ENCODE results near the gene COL9A3.
A peak's percentile ranks its signal among the peaks of the same experiment; 100 is the strongest.

The COL9A3 gene

GRCh38 chr20:62881662-62882395 lies 65.0 kb downstream of the COL9A3 start:
- no peak for DNase-seq
- peaks cover 50% of the 10 kb centered on the region for H3K36me3 Mint-ChIP-seq (ENCODE audit: low read depth)
- no peaks in the 10 kb centered on the region for H3K9me3 Mint-ChIP-seq
- peaks cover 2% of the 10 kb centered on the region for H3K4me1 Mint-ChIP-seq (ENCODE audit: low read depth)
- no peak overlapping the region for H3K4me3 Mint-ChIP-seq
- H3K27ac Mint-ChIP-seq = peak overlapping the region; percentile 81
- H3K27me3 Mint-ChIP-seq = no peaks in the 10 kb centered on the region

DNA sequence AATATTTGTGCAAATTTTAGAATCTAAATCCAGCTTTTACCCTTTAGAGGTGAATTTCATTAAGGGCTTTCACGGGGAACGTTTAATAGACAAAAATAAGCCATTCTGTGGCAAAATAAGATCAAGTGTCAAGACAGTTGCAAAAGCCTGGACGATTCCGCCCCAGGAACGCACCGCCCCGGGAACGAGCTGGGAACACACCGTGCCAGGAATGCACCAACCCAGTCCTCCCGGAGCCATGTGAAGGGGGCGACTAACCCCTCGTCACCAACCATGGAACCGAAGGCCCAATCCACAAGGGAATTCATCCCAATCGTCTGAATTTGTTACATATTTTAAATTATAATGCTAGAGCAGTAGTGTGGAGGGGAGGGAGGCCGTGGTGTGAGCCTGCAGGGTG lies 65.6 kb downstream of the COL9A3 start:
- Mint-ChIP-seq H3K9me3 (no peaks in the 10 kb centered on the region), H3K4me3 (no peak overlapping the region), H3K27ac (no peak overlapping the region), H3K4me1 (ENCODE audit: low read depth) (peaks cover 3% of the 10 kb centered on the region), H3K27me3 (no peaks in the 10 kb centered on the region), H3K36me3 (ENCODE audit: low read depth) (peaks cover 56% of the 10 kb centered on the region)
- no peak for DNase-seq

DNA sequence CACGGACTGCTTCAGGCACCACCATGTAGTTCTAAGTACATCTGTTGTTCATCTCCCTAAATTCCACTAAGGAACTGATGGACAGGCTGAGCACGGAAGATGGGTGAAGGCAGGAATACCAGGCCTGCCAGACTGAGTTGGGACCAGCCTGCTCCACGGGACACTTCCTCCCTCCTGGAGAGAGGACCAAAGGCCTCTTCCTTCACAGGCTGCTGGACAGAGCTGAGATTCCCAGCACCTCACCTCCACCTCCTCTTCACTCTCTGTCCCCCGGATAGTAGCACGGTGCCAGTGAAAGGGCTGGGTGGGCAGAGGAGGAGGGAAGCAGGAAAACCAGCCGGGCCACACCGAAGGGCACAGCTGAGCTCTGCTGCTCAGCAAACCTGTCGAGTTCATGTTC lies 67.7 kb downstream of the COL9A3 start:
- Mint-ChIP-seq H3K27ac (peak overlapping the region; percentile 2), H3K36me3 (ENCODE audit: low read depth) (peaks cover 68% of the 10 kb centered on the region), H3K4me1 (ENCODE audit: low read depth) (peaks cover 6% of the 10 kb centered on the region), H3K27me3 (no peaks in the 10 kb centered on the region), H3K9me3 (no peaks in the 10 kb centered on the region), H3K4me3 (no peak overlapping the region)
- no peak for DNase-seq

DNA sequence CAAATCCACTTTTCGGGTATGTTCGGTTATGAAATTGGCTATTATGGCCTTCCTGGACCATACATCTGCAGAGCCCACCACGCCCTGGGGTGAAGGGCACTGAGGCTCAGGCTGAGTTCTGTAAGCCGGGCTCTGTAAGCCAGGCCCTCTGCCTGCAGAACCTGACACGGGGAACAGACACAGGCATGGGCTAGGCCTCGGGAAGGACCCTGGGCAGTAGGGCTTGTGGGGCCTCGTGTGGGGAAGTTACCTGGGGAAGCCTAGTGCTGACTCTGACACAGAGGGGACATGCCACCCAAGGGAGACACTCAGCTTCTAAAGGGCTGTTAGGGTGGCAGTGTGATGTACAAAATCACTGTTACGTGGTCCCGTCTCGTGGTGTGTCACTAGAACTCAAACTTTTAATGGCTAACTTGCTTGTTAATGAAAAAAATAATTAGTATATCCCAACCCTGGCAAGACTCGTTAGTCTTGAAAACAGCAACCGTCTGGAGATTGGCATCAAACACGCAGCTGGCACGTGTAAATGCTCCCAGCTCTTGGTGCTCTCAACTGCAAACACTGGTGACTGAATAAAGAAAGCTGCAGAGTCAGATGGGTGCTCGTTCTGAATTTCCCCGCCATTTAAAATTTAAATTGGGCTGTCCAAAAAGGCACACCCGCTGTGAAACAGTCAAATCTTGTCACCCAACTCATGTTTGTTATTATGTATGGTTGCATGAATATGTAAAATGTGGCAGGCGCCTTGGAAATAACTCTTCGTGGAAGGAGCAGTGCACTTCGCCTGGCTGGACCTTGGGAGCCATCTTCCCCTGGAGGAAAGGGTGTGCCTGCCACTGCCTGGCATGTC lies 68.4 kb downstream of the COL9A3 start:
- DNase-seq = no peak
- Mint-ChIP-seq H3K4me1 (ENCODE audit: low read depth) (peaks cover 6% of the 10 kb centered on the region), H3K36me3 (ENCODE audit: low read depth) (peaks cover 70% of the 10 kb centered on the region), H3K27me3 (no peaks in the 10 kb centered on the region), H3K9me3 (no peaks in the 10 kb centered on the region), H3K4me3 (no peak overlapping the region), H3K27ac (peak overlapping the region; percentile 33)

DNA sequence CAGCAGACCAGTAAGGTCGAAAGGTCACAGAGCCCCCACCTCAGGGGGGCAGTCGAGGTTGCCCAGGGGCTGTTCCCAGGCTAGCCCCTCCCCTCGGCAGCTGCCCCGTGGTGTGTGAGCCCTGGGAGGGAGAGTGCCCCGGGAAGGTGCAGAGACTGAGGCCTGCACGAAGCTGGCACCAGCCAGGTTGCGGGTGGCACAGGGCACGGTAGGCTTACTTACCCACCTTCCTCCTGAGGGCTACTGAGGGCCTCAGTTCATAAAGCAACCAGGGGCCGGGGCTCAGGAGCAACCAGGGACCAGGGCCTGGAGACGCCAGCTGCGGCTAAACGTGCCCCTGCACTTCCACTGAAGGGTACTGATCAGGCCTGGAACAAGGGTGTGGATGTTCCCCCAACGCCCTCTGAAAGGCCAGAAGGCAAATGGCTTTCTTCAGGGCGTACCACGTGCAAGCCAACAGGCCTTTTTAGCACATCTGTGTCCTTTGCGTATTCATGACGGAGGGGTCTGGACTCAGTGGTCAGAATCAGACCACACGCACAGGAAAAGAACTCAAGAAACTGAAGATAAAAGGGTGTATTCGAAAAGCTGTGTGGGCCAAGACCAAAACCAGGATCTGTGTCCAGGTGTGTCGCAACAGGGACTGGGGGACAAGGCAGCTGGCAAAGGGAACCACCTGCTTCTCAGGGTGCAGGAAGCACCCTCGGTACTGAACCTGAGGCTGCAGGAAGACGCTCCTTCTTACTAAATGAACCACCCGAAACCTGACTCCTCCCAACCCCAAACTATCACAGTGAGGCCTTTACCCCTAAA lies 69.3 kb downstream of the COL9A3 start:
- no peak for DNase-seq
- no peak overlapping the region for H3K4me3 Mint-ChIP-seq
- no peaks in the 10 kb centered on the region for H3K27me3 Mint-ChIP-seq
- peaks cover 6% of the 10 kb centered on the region for H3K4me1 Mint-ChIP-seq (ENCODE audit: low read depth)
- peak overlapping the region; percentile 30 for H3K27ac Mint-ChIP-seq
- no peaks in the 10 kb centered on the region for H3K9me3 Mint-ChIP-seq
- H3K36me3 Mint-ChIP-seq (ENCODE audit: low read depth) = peaks cover 76% of the 10 kb centered on the region

- peaks cover 76% of the 10 kb centered on the region for H3K36me3 Mint-ChIP-seq (ENCODE audit: low read depth)
- peaks cover 10% of the 10 kb centered on the region for H3K4me1 Mint-ChIP-seq (ENCODE audit: low read depth)
- H3K4me3 Mint-ChIP-seq = no peak overlapping the region
Observed at GRCh38 chr20:62886709-62887058, 69.8 kb downstream of the COL9A3 start.

DNA sequence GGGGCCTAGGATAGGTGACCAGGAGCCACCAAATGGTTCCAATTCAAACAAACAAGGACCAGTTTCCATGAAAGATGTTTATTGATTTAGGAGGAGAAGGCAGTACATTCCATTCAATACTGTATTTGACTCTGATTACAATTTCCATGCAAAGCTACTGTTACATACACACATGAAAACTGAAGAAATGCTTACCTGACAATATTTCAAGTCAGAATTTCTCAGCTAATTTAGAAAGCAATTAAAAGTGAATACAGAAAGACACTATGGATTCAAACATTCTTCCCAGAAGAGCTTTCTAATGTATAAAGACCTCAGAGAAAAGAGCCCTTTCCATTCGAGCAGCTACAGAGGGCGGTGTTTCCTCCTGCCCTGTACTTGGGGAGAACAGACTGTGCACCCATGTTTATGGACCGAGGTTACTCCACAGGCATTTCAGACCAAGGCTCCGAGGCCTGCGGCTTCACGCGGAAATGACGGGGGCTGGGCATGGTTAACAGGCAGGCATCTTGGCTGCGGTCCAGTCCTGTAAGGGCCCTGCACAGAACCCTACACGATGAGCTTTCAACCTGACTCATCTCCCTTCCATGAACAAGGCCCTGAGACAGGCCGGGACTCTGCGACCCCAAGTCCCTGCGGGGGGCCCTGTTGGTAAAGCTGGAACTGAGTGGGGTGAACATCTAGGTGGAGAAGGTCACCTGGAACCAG lies 70.5 kb downstream of the COL9A3 start:
- DNase-seq = no peak
- Mint-ChIP-seq H3K4me1 (ENCODE audit: low read depth) (peaks cover 10% of the 10 kb centered on the region), H3K36me3 (ENCODE audit: low read depth) (peaks cover 76% of the 10 kb centered on the region), H3K4me3 (no peak overlapping the region), H3K9me3 (no peaks in the 10 kb centered on the region), H3K27ac (peak overlapping the region; percentile 66), H3K27me3 (no peaks in the 10 kb centered on the region)

More at GRCh38 chr20:62886709-62887058, 69.8 kb downstream of the COL9A3 start:
- no peak for DNase-seq
- Mint-ChIP-seq H3K27ac (peak overlapping the region; percentile 30), H3K9me3 (no peaks in the 10 kb centered on the region), H3K27me3 (no peaks in the 10 kb centered on the region)

- H3K27ac Mint-ChIP-seq = peak overlapping the region; percentile 66
- H3K9me3 Mint-ChIP-seq = no peaks in the 10 kb centered on the region
- no peak overlapping the region for H3K4me3 Mint-ChIP-seq
- H3K4me1 Mint-ChIP-seq (ENCODE audit: low read depth) = peaks cover 12% of the 10 kb centered on the region
- peaks cover 81% of the 10 kb centered on the region for H3K36me3 Mint-ChIP-seq (ENCODE audit: low read depth)
- no peak for DNase-seq
- no peaks in the 10 kb centered on the region for H3K27me3 Mint-ChIP-seq
Observed at GRCh38 chr20:62887860-62888239, 71.0 kb downstream of the COL9A3 start.

- Mint-ChIP-seq H3K9me3 (no peaks in the 10 kb centered on the region), H3K4me3 (no peak overlapping the region), H3K27me3 (no peaks in the 10 kb centered on the region), H3K27ac (peak overlapping the region; percentile 59), H3K4me1 (ENCODE audit: low read depth) (peaks cover 12% of the 10 kb centered on the region), H3K36me3 (ENCODE audit: low read depth) (peaks cover 86% of the 10 kb centered on the region)
- no peak for DNase-seq
Observed at GRCh38 chr20:62888406-62888805, 71.6 kb downstream of the COL9A3 start.

DNA sequence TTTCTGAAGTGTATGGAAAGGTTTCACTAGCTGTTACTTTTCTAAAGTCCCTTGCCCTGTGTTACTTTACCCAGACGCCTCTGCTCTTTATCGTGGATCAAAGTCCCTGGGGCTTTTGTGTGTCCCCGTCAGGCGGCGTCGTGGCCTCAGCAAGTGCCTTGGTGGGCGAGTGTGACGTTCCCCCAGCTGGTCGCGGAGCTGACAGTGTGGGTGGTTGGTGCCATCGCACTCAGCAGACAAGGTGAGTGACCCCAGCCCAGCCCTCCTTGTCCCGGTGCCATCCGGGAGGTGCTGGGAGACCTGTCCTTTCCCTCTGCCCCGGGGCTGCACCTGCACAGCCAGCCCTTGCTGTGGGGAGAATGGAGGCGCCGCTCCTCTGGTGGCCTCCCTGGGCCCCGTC lies 72.1 kb downstream of the COL9A3 start:
- DNase-seq = no peak
- Mint-ChIP-seq H3K27me3 (no peaks in the 10 kb centered on the region), H3K27ac (no peak overlapping the region), H3K36me3 (ENCODE audit: low read depth) (peaks cover 92% of the 10 kb centered on the region), H3K4me1 (ENCODE audit: low read depth) (peaks cover 12% of the 10 kb centered on the region), H3K9me3 (no peaks in the 10 kb centered on the region), H3K4me3 (no peak overlapping the region)

GRCh38 chr20:62889411-62889810 lies 72.6 kb downstream of the COL9A3 start:
- no peak overlapping the region for H3K4me3 Mint-ChIP-seq
- no peak overlapping the region for H3K27ac Mint-ChIP-seq
- H3K9me3 Mint-ChIP-seq = no peaks in the 10 kb centered on the region
- H3K27me3 Mint-ChIP-seq = no peaks in the 10 kb centered on the region
- peaks cover 96% of the 10 kb centered on the region for H3K36me3 Mint-ChIP-seq (ENCODE audit: low read depth)
- DNase-seq = no peak
- H3K4me1 Mint-ChIP-seq (ENCODE audit: low read depth) = peaks cover 12% of the 10 kb centered on the region

DNA sequence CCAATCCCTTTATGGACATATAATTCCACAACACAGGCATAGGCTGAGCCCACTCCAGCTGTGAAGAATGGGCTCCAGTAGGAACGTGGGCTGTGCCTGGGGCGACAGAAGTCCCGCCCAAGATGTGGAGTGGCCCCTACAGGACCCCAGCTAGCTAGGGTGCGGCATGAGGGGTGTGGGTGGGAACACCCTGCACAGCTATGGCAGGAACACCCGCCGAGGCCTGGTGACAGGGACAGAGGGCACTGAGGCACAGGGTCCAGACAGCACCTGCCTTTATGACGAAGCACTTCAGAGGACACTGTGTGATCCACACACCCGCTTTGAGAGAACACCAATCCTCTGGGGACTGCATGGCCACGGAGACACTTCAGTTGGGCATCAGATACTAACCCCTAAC lies 73.0 kb downstream of the COL9A3 start:
- H3K36me3 Mint-ChIP-seq (ENCODE audit: low read depth) = peaks cover 96% of the 10 kb centered on the region
- H3K27me3 Mint-ChIP-seq = no peaks in the 10 kb centered on the region
- no peak for DNase-seq
- H3K27ac Mint-ChIP-seq = no peak overlapping the region
- no peak overlapping the region for H3K4me3 Mint-ChIP-seq
- H3K9me3 Mint-ChIP-seq = no peaks in the 10 kb centered on the region
- peaks cover 12% of the 10 kb centered on the region for H3K4me1 Mint-ChIP-seq (ENCODE audit: low read depth)

GRCh38 chr20:62890444-62890843 lies 73.6 kb downstream of the COL9A3 start:
- H3K4me1 Mint-ChIP-seq (ENCODE audit: low read depth) = peaks cover 12% of the 10 kb centered on the region
- H3K9me3 Mint-ChIP-seq = no peaks in the 10 kb centered on the region
- no peak for DNase-seq
- H3K27ac Mint-ChIP-seq = peak overlapping the region; percentile 18
- peaks cover 99% of the 10 kb centered on the region for H3K36me3 Mint-ChIP-seq (ENCODE audit: low read depth)
- no peak overlapping the region for H3K4me3 Mint-ChIP-seq
- no peaks in the 10 kb centered on the region for H3K27me3 Mint-ChIP-seq

Data from activated T-cell treated with anti-CD3 and anti-CD28 coated beads, Interleukin-2, amount 50 U/mL, for 24 hours (primary cell).